NB4 (cell line): ENCODE results near the gene NOTCH3.

Experiments
- DNase-seq: peaks from one replicate; pipeline ENCODE4 v3.0.0; 2010; ENCODE audit warnings: low read depth
- H3K4me3 ChIP-seq: one replicate; pipeline ENCODE4 v1.5.1; 2011; ENCODE audit warnings: mild to moderate bottlenecking, low read depth, low read length, moderate library complexity
- CTCF ChIP-seq: IDR thresholded peaks from one replicate; pipeline ENCODE4 v1.5.1; 2012; ENCODE audit warnings: low read depth, low read length
- MAX ChIP-seq: IDR thresholded peaks from 2 replicates; pipeline ENCODE4 v1.6.1; 2011; ENCODE audit warnings: low read depth, low read length
- MYC ChIP-seq: IDR thresholded peaks from 2 replicates; pipeline ENCODE4 v1.6.1; 2011; ENCODE audit warnings: low read depth, low read length
- POLR2A ChIP-seq: IDR thresholded peaks from 2 replicates; pipeline ENCODE4 v1.6.1; 2011; ENCODE audit warnings: mild to moderate bottlenecking; ENCODE audit not compliant: insufficient read length; ENCODE audit errors: extremely low read depth

The NOTCH3 gene

GRCh38 chr19:15137777-15138176 lies 63.0 kb downstream of the NOTCH3 start:
- TF ChIP-seq CTCF (no peak), MYC (no peak), POLR2A (no peak), MAX (no peak)

GRCh38 chr19:15136234-15136954 lies 64.4 kb downstream of the NOTCH3 start:
- no peak for DNase-seq
- H3K4me3 ChIP-seq = no peak overlapping the region
- TF ChIP-seq MAX = no peak
- no peak for TF ChIP-seq MYC
- TF ChIP-seq POLR2A = no peak
- no peak for TF ChIP-seq CTCF

More at GRCh38 chr19:15137777-15138176, 63.0 kb downstream of the NOTCH3 start:
- DNase-seq = no peak
- no peak overlapping the region for H3K4me3 ChIP-seq

- TF ChIP-seq MAX (no peak), CTCF (no peak), POLR2A (no peak), MYC (no peak)
- H3K4me3 ChIP-seq = no peak overlapping the region
- DNase-seq = no peak
Measured at GRCh38 chr19:15129856-15130585, 70.8 kb downstream of the NOTCH3 start.

- DNase-seq = no peak
- H3K4me3 ChIP-seq = no peak overlapping the region
- TF ChIP-seq MYC = no peak
- TF ChIP-seq POLR2A = no peak
- TF ChIP-seq CTCF = no peak
- no peak for TF ChIP-seq MAX
Measured at GRCh38 chr19:15128162-15128770, 72.5 kb downstream of the NOTCH3 start.

- no peak for DNase-seq
- TF ChIP-seq MAX (no peak), POLR2A (no peak), MYC (no peak)
- H3K4me3 ChIP-seq = peak overlapping the region; percentile 49
Measured at GRCh38 chr19:15126131-15126910, 74.5 kb downstream of the NOTCH3 start.
